Stimulated activated CD4-positive, alpha-beta T cell treated with anti-CD3 and anti-CD28 coated beads, TNF-alpha, amount 100 ng/mL, for 4 hours (primary cell): ENCODE data around the gene SHROOM1.

Experiments used
- DNase-seq, 3 experiments: peaks; one replicate each; pipeline ENCODE4 v3.0.0-alpha.2; 2020; ENCODE audit warnings: low read depth in 3 of 3

SHROOM1 gene

DNA sequence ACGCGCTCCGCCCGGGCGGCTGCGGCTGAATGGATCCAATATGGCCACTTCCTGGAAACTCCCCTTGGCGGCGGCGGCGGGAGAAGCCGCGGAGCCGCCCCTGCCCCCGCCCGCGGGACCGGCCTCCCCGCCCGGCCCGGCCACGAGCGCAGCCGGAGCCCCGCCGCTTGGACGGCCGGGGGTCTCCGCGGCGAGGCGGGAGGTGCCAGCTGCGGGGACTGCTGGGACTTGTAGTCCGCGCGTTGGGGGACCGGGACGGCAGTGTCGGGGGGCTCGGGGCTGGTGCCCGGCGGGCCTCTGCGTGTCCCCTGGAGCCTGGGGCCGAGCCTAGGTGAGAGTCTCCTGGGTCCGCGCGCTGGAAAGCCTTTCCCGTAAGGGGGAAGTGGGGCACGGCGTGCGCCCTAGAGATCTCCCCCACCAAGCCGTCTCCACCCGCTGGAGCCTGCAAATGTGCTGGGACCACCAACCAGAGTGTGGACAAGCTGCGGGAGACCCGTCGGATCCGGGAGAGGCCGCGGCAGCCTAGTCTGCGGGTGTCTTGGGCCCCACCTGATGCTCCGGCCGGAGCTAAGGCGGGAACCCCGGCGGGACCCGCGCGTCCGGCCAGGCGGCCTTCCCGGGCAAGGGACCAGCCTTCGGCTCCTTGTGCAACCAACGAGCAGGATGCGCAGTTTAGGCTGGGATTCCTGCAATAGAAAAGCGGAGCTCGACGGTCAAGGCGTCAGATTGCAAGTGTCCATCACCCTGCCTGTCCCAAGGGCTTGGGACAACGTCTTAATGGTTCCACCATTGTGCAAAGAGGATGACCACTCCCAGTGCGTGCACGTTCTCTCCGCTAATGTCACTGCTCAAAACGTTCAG, 53.0 kb downstream of the SHROOM1 start, which contains the start of gene SEPTIN8:
Gene SEPTIN8 (minus strand): TSS at position 31 of the 861 bp plus-strand sequence. CDS start 102 bp downstream, outside the sequence.
- DNase-seq, result peak in 1 of 3 experiments; percentile 37

GRCh38 chr5:132776938-132777208, 53.6 kb downstream of the SHROOM1 start:
- peak in 1 of 3 experiments; percentile 5 for DNase-seq

- DNase-seq, result no peak
Measured at GRCh38 chr5:132776131-132776937, 54.1 kb downstream of the SHROOM1 start.

GRCh38 chr5:132775476-132775961, 54.9 kb downstream of the SHROOM1 start:
- no peak for DNase-seq

- no peak for DNase-seq
Measured at GRCh38 chr5:132774896-132775295, 55.6 kb downstream of the SHROOM1 start.

- no peak for DNase-seq
Measured at GRCh38 chr5:132774406-132774805, 56.0 kb downstream of the SHROOM1 start.

GRCh38 chr5:132773601-132774355, 56.7 kb downstream of the SHROOM1 start:
- no peak for DNase-seq

- no peak for DNase-seq
Measured at GRCh38 chr5:132773114-132773513, 57.3 kb downstream of the SHROOM1 start.

GRCh38 chr5:132772291-132773070, 58.0 kb downstream of the SHROOM1 start:
- no peak for DNase-seq
